Suppressor macrophage treated with lipopolysaccharide for 1 hour (primary cell): ENCODE results near the gene LRRC25.

Experiments
- DNase-seq, 3 donors: peaks; one replicate each; pipeline ENCODE4 v3.0.0-alpha.2; 2020 to 2022

Gene LRRC25

GRCh38 chr19:18435842-18436670, 38.6 kb upstream of the LRRC25 start:
- peak; percentile 72 to 81 (median 76) for DNase-seq

- DNase-seq, result no peak
Measured at GRCh38 chr19:18435178-18435841, 37.9 kb upstream of the LRRC25 start.

- DNase-seq, result no peak
Measured at GRCh38 chr19:18434411-18435175, 37.2 kb upstream of the LRRC25 start.

GRCh38 chr19:18433735-18434398, 36.4 kb upstream of the LRRC25 start:
- DNase-seq, result peak in 1 of 3 donors; percentile 40

- DNase-seq, result peak; percentile 60 to 80 (median 74)
Measured at GRCh38 chr19:18433015-18433691, 35.7 kb upstream of the LRRC25 start.

- no peak for DNase-seq
Measured at GRCh38 chr19:18432275-18433014, 35.0 kb upstream of the LRRC25 start.

GRCh38 chr19:18431351-18432197, 34.2 kb upstream of the LRRC25 start:
- DNase-seq, result no peak

GRCh38 chr19:18430417-18431144, 33.2 kb upstream of the LRRC25 start:
- DNase-seq, result no peak

GRCh38 chr19:18429717-18430416, 32.4 kb upstream of the LRRC25 start:
- no peak for DNase-seq

- DNase-seq, result peak; percentile 75 to 86 (median 78)
Measured at GRCh38 chr19:18428787-18429674, 31.6 kb upstream of the LRRC25 start.

- no peak for DNase-seq
Measured at GRCh38 chr19:18428173-18428786, 30.9 kb upstream of the LRRC25 start.

- DNase-seq, result no peak
Measured at GRCh38 chr19:18427743-18428113, 30.3 kb upstream of the LRRC25 start.

GRCh38 chr19:18427080-18427742, 29.8 kb upstream of the LRRC25 start:
- DNase-seq, result no peak

- DNase-seq, result no peak
Measured at GRCh38 chr19:18426416-18426767, 29.0 kb upstream of the LRRC25 start.

- DNase-seq, result no peak
Measured at GRCh38 chr19:18425515-18426415, 28.3 kb upstream of the LRRC25 start.

GRCh38 chr19:18424890-18425514, 27.6 kb upstream of the LRRC25 start:
- no peak for DNase-seq
